ENCODE data around the gene PCDH9.
"Not testable (repeated sequence)": the region's sequence is repeated elsewhere in the genome, so short reads cannot be mapped to it uniquely, and the experiment has no call there.

The PCDH9 gene

GRCh38 chr13:66805657-66806056 is 424.5 kb downstream of the PCDH9 start:
- DNase-seq: no peak

- no peak for DNase-seq
These were observed 426.2 kb downstream of the PCDH9 start for GRCh38 chr13:66803808-66804456.

GRCh38 chr13:66803013-66803807 is 426.9 kb downstream of the PCDH9 start:
- no peak for DNase-seq

- DNase-seq: no peak
These were observed 434.5 kb downstream of the PCDH9 start for GRCh38 chr13:66795636-66796035.

GRCh38 chr13:66794340-66795031 is 435.6 kb downstream of the PCDH9 start:
- no peak for DNase-seq

GRCh38 chr13:66790861-66791260 is 439.3 kb downstream of the PCDH9 start:
- no peak for DNase-seq

GRCh38 chr13:66781241-66781640 is 448.9 kb downstream of the PCDH9 start:
- no peak for DNase-seq

GRCh38 chr13:66780814-66781213 is 449.3 kb downstream of the PCDH9 start:
- no peak for DNase-seq

GRCh38 chr13:66778461-66778860 is 451.7 kb downstream of the PCDH9 start:
- DNase-seq: no peak

- no peak for DNase-seq
These were observed 454.9 kb downstream of the PCDH9 start for GRCh38 chr13:66775196-66775595.

GRCh38 chr13:66774046-66774445 is 456.1 kb downstream of the PCDH9 start:
- DNase-seq: no peak

- DNase-seq: no peak
These were observed 464.6 kb downstream of the PCDH9 start for GRCh38 chr13:66765559-66765958.

- not testable (repeated sequence) for DNase-seq
These were observed 469.5 kb downstream of the PCDH9 start for GRCh38 chr13:66760678-66761077.

- DNase-seq: no peak
These were observed 470.2 kb downstream of the PCDH9 start for GRCh38 chr13:66759919-66760318.

- no peak for DNase-seq
These were observed 478.4 kb downstream of the PCDH9 start for GRCh38 chr13:66751691-66752090.

GRCh38 chr13:66748712-66749111 is 481.4 kb downstream of the PCDH9 start:
- DNase-seq: no peak

GRCh38 chr13:66745307-66745706 is 484.8 kb downstream of the PCDH9 start:
- no peak for DNase-seq

GRCh38 chr13:66723576-66723975 is 506.6 kb downstream of the PCDH9 start:
- DNase-seq: no peak

- no peak for DNase-seq
These were observed 513.6 kb downstream of the PCDH9 start for GRCh38 chr13:66716538-66716937.

GRCh38 chr13:66714795-66715194 is 515.3 kb downstream of the PCDH9 start:
- no peak for DNase-seq

- no peak for DNase-seq
These were observed 526.0 kb downstream of the PCDH9 start for GRCh38 chr13:66704110-66704509.

- DNase-seq: no peak
These were observed 526.5 kb downstream of the PCDH9 start for GRCh38 chr13:66703597-66703996.

GRCh38 chr13:66700117-66700601 is 530.0 kb downstream of the PCDH9 start:
- DNase-seq: no peak

GRCh38 chr13:66693656-66694055 is 536.5 kb downstream of the PCDH9 start:
- no peak for DNase-seq
